HEK293T (cell line): Measurements from ENCODE around the gene SPRN.

Experiments
- ARNT ChIP-seq: fragments of 450-650 bp; IDR thresholded peaks from 2 replicates; pipeline ENCODE4 v1.6.1; 2017; ENCODE audit warnings: mild to moderate bottlenecking
- BHLHE40 ChIP-seq: fragments of 450-650 bp; IDR thresholded peaks from 2 replicates; pipeline ENCODE4 v1.6.1; 2016; ENCODE audit warnings: mild to moderate bottlenecking, moderate library complexity, borderline replicate concordance
- CTBP1 ChIP-seq: fragments of 450-650 bp; IDR thresholded peaks from 2 replicates; pipeline ENCODE4 v1.6.1; 2016; ENCODE audit warnings: borderline replicate concordance
- FOXK2 ChIP-seq: fragments of 450-650 bp; IDR thresholded peaks from 2 replicates; pipeline ENCODE4 v1.6.1; 2016; ENCODE audit warnings: mild to moderate bottlenecking
- HDGF ChIP-seq: fragments of 450-650 bp; IDR thresholded peaks from 2 replicates; pipeline ENCODE4 v1.6.1; 2017; ENCODE audit warnings: antibody characterized with exemption, borderline replicate concordance
- NFRKB ChIP-seq: fragments of 450-650 bp; IDR thresholded peaks from 2 replicates; pipeline ENCODE4 v1.6.1; 2016; ENCODE audit warnings: mild to moderate bottlenecking, moderate library complexity
- SP1 ChIP-seq: fragments of 450-650 bp; IDR thresholded peaks from 2 replicates; pipeline ENCODE4 v1.6.1; 2017
- TARDBP ChIP-seq: fragments of 450-650 bp; IDR thresholded peaks from 2 replicates; pipeline ENCODE4 v1.6.1; 2016
- TF ChIP-seq, protein P1 (sequence below): fragments of 450-650 bp; IDR thresholded peaks from 2 replicates; pipeline ENCODE4 v1.6.1; 2016

DNA sequence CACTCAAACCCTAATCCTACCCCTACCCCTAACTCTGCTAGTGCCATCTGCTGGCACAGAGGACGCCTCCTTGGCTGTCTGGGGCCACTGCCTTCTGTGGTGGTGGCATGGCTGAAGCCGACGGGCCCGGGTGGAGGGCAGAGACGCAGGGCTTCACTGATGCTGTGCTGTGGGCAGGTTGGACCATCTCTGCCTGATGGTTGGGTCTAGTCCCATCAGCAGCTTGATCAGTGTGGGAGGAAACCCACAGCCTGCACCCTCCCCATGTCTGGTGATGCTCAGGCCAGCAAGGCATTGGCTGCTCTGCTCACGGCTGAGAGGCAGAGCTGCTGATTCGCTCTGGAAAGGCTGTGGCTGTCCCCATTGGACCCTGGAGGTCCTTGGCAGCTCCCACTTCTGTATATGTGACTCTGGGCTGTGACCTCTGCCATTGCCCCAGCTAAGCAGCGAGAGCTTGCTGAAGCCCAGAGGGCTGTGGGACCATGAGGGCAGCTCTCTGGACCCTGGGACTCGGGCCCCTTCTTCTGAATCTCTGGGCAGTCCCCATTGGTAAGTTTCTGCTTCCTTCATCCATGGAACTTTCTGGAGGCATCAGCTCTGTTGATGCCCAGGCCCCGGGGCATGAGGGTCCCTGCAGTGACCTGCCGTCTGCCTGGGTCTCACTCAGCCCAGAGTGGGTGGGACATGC lies 29.2 kb upstream of the SPRN start, which contains the start of gene SCART1:
- TF ChIP-seq BHLHE40 (no peak), ARNT (no peak), SP1 (no peak), TARDBP (no peak), NFRKB (no peak), CTBP1 (no peak), HDGF (no peak), FOXK2 (no peak)
- TF ChIP-seq, protein P1, sequence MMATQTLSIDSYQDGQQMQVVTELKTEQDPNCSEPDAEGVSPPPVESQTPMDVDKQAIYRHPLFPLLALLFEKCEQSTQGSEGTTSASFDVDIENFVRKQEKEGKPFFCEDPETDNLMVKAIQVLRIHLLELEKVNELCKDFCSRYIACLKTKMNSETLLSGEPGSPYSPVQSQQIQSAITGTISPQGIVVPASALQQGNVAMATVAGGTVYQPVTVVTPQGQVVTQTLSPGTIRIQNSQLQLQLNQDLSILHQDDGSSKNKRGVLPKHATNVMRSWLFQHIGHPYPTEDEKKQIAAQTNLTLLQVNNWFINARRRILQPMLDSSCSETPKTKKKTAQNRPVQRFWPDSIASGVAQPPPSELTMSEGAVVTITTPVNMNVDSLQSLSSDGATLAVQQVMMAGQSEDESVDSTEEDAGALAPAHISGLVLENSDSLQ = no peak
